Activated CD4-positive, alpha-beta memory T cell treated with anti-CD3 and anti-CD28 coated beads, Interleukin-2, amount 10 ng/mL, durations not matched to agents 7 days and 5 days (primary cell): Measurements from ENCODE around the gene ZNF561. TPM values are rescaled to one million over a fixed set of nuclear protein-coding genes. Genes with fewer than 3 reads are reported as not detected.
"Not testable (repeated sequence)": the region's sequence is repeated elsewhere in the genome, so short reads cannot be mapped to it uniquely, and the experiment has no call there.

Source experiments
- CTCF ChIA-PET: fragments of 350-600 bp; sonication (Branson Sonifier 250); formaldehyde crosslinking; loops from one replicate; lab custom pipeline; 2021; ENCODE audit warnings: antibody characterized with exemption, inconsistent platforms; lab: Charles Lee
- POLR2A ChIA-PET: fragments of 350-600 bp; sonication (Branson Sonifier 250); formaldehyde crosslinking; loops from one replicate; lab custom pipeline; 2021; ENCODE audit warnings: antibody characterized with exemption; lab: Charles Lee
- DNase-seq: peaks from one replicate; pipeline ENCODE4 v3.0.0-alpha.2; 2020
- H3K27ac Mint-ChIP-seq: one replicate; pipeline ENCODE4 v1.8.0; 2021; ENCODE audit warnings: mild to moderate bottlenecking, mixed read lengths
- H3K27me3 Mint-ChIP-seq: one replicate; pipeline ENCODE4 v1.8.0; 2021; ENCODE audit warnings: mixed read lengths
- H3K36me3 Mint-ChIP-seq: one replicate; pipeline ENCODE4 v1.8.0; 2021; ENCODE audit warnings: low read depth, mixed read lengths
- H3K4me1 Mint-ChIP-seq: one replicate; pipeline ENCODE4 v1.8.0; 2021; ENCODE audit warnings: mixed read lengths
- H3K4me3 Mint-ChIP-seq: one replicate; pipeline ENCODE4 v1.8.0; 2021; ENCODE audit warnings: mild to moderate bottlenecking, mixed read lengths
- H3K9me3 Mint-ChIP-seq: one replicate; pipeline ENCODE4 v1.8.0; 2021; ENCODE audit warnings: mixed read lengths
- total RNA-seq, 2 experiments: library from RNA; stranded (reverse); gene quantifications; one replicate each; pipeline ENCODE4 v1.2.3, GENCODE V29; 2021

Gene ZNF561
- total RNA-seq, 2 experiments from 2014 or later: 27.0 to 29.0 TPM

DNA sequence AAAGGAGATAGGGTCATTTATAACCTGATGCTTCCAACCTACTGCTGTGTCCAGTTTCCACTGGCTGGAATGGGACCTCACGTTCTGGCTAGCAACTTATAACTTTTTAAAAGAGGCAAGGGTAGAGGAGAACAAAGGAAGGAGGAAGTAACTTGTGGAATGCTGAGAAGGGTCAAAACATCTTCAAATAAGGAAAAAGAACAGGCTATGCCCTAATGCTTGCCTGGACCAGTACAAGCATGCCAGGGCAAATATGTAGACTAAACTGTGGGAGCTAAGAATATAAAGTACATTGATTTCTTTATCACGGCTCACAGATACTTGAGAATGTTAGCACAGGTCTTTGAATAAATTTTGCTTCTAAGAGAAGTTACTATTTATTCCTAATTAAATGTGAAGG, 1.5 kb upstream of the ZNF561 start:
- no peaks in the 10 kb centered on the region for H3K27me3 Mint-ChIP-seq
- POLR2A ChIA-PET: interaction anchor here (1.4 to 2.3 kb wide), 2 partner anchors 39 to 146 kb away, joined by 7 to 8 read pairs; partner anchors contain the start of genes ZNF121 and ZNF846
- H3K4me3 Mint-ChIP-seq: peak overlapping the region; percentile 29
- peaks cover 30% of the 10 kb centered on the region for H3K36me3 Mint-ChIP-seq
- DNase-seq: no peak
- peaks cover 8% of the 10 kb centered on the region for H3K9me3 Mint-ChIP-seq
- H3K4me1 Mint-ChIP-seq: peaks cover 22% of the 10 kb centered on the region
- no peak overlapping the region for H3K27ac Mint-ChIP-seq
- CTCF ChIA-PET: interaction anchor here (1.1 to 2.4 kb wide), 2 partner anchors 35 to 174 kb away, joined by 3 to 9 read pairs; no protein-coding TSS in a partner anchor

DNA sequence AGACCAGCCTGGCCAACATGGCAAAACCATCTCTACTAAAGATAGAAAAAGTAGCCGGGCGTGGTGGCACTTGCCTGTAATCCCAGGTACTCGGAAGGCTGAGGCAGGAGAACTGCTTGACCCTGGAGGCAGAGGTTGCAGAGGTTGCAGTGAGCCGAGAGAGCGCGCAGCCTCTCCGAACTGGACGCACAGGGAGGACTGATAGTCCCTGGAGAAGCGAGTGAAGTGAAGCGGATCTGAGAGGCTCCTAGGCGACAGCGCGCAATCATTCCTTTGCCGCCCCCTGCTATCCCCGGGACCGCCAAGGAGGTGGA, 233 bp downstream of the ZNF561 start:
- ChIA-PET CTCF (interaction anchor here (2.4 kb wide), 1 partner anchor 175 kb away, joined by 9 read pairs; no protein-coding TSS in a partner anchor), POLR2A (interaction anchor here (2.3 kb wide), 1 partner anchor 37 kb away, joined by 7 read pairs; the partner anchor contains the start of gene ZNF121)
- no peak for DNase-seq
- Mint-ChIP-seq H3K4me1 (peaks cover 20% of the 10 kb centered on the region), H3K36me3 (peaks cover 46% of the 10 kb centered on the region), H3K27ac (peak overlapping the region; percentile 94), H3K9me3 (peaks cover 11% of the 10 kb centered on the region), H3K27me3 (no peaks in the 10 kb centered on the region), H3K4me3 (peak overlapping the region; percentile 91)

DNA sequence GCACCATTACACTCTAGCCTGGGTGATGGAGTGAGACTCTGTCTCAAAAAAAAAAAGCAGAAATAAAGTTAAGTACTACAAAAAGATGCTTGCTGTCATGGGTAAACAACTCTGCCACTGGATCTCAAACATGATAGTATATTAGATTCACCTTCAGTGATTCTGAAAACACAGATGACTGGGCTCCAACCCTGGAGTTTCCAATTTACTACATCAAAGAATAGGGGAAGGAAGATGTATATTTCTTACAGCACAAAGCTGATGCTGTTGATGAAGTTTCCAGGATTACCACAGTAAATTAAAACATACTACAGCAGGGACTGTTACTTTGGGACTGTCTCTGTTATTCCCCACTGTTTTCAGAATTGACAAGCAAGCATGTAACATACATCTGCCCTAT, 5.2 kb downstream of the ZNF561 start:
- H3K9me3 Mint-ChIP-seq: peaks cover 21% of the 10 kb centered on the region
- DNase-seq: no peak
- H3K4me3 Mint-ChIP-seq: no peak overlapping the region
- H3K27me3 Mint-ChIP-seq: no peaks in the 10 kb centered on the region
- peaks cover 83% of the 10 kb centered on the region for H3K36me3 Mint-ChIP-seq
- POLR2A ChIA-PET: no interaction called here
- peaks cover 5% of the 10 kb centered on the region for H3K4me1 Mint-ChIP-seq
- CTCF ChIA-PET: no interaction called here
- H3K27ac Mint-ChIP-seq: no peak overlapping the region

DNA sequence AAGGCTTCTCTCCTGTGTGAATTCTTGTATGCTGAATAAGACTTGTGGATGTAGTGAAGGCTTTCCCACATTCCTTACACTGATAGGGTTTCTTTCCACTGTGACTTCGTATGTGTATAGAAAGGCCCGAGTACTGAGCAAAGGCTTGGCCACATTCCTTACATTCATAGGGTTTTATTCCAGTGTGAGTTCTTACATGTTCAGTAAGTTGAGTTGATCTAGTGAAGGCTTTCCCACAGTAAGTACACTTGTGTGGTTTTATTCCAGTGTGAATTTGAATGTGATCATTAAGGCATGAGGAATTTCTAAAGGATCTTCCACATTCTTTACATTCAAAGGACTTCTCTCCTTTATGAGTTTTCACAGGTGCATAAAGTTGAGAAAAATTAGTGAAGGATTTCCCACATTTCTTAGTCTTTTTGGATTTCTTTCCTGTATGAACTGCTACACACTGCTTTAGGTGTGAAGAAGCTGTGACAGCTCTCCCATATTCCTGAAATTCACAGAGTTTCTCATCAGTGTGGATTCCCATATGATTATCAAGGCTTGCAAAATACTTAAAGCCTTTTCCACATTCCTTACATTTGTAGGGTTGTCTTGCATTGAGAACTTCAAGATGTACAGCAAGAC, 10.4 kb downstream of the ZNF561 start:
- peaks cover 69% of the 10 kb centered on the region for H3K36me3 Mint-ChIP-seq
- ChIA-PET POLR2A (no interaction called here), CTCF (no interaction called here)
- no peak overlapping the region for H3K27ac Mint-ChIP-seq
- no peaks in the 10 kb centered on the region for H3K4me1 Mint-ChIP-seq
- H3K9me3 Mint-ChIP-seq: peaks cover 43% of the 10 kb centered on the region
- DNase-seq: no peak
- no peaks in the 10 kb centered on the region for H3K27me3 Mint-ChIP-seq
- H3K4me3 Mint-ChIP-seq: no peak overlapping the region

DNA sequence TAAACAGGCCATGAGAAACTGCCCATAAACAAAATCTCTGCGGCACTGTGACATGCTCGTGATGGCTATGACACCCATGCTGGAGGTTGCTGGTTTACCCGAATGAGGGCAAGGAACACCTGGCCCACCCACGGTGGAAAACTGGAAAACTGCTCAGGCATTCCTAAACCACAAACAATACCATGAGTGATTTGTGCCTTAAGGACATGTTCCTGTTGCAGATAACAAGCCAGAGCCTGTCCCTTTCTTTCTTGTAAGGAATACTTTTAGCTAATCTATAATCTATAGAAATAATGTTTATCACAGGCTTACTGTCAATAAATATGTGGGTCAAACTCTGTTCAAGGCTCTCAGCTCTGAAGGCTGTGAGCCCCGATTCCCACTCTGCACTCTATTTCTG, 12.1 kb downstream of the ZNF561 start:
- H3K9me3 Mint-ChIP-seq: peaks cover 46% of the 10 kb centered on the region
- H3K4me3 Mint-ChIP-seq: no peak overlapping the region
- H3K27ac Mint-ChIP-seq: no peak overlapping the region
- DNase-seq: no peak
- peaks cover 54% of the 10 kb centered on the region for H3K36me3 Mint-ChIP-seq
- H3K4me1 Mint-ChIP-seq: no peaks in the 10 kb centered on the region
- CTCF ChIA-PET: no interaction called here
- POLR2A ChIA-PET: no interaction called here
- H3K27me3 Mint-ChIP-seq: no peaks in the 10 kb centered on the region

DNA sequence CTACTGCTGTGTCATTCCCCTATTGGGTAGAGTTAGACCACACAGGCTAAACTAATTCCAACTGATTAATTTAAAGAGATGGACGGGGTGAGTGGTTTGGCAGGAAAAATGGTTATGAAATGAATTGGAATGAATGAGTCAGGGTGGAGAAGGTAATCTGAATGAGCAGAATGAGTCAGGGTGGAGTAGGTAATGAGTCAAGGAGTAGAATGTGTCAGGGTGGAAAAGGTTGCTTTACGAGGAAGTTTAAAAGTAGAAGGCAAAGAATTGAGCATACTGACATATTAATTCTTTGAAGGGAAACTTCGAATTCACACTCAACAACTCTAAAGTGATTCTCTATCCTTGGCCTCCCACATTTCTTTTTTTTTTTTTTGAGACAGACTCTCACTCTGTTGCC, 24.0 kb downstream of the ZNF561 start:
- Mint-ChIP-seq H3K4me1 (no peaks in the 10 kb centered on the region), H3K36me3 (peaks cover 12% of the 10 kb centered on the region), H3K27ac (no peak overlapping the region), H3K9me3 (peaks cover 18% of the 10 kb centered on the region), H3K27me3 (no peaks in the 10 kb centered on the region), H3K4me3 (no peak overlapping the region)
- no peak for DNase-seq
- POLR2A ChIA-PET: no interaction called here
- CTCF ChIA-PET: no interaction called here

DNA sequence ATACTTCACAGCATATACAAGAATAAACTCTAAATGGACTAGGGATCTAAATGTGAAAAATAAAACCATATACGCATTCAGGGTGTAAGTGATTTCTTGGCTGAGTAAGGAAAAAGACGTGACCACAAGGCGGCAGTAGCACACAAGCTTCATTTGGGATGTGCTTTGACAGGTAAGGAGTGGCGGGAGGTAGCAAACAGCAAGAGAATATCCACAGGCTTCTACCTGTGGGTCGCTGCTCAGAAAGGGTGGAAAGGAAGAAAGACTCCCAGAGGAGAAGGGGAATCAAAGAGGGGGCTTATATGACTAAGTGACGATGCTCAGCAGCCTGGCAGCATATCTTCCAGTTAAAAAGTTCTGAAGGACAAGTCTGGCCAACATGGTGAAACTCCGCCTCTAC, 34.3 kb downstream of the ZNF561 start:
- POLR2A ChIA-PET: no interaction called here
- Mint-ChIP-seq H3K36me3 (peaks cover 19% of the 10 kb centered on the region), H3K9me3 (peaks cover 4% of the 10 kb centered on the region), H3K4me3 (no peak overlapping the region), H3K27ac (no peak overlapping the region), H3K27me3 (peaks cover 2% of the 10 kb centered on the region), H3K4me1 (peaks cover 12% of the 10 kb centered on the region)
- CTCF ChIA-PET: interaction anchor here (0.8 to 1.7 kb wide), 4 partner anchors 33 to 276 kb away, joined by 3 to 6 read pairs (median 4); partner anchors contain the start of gene ZNF699
- DNase-seq: peak; percentile 78

DNA sequence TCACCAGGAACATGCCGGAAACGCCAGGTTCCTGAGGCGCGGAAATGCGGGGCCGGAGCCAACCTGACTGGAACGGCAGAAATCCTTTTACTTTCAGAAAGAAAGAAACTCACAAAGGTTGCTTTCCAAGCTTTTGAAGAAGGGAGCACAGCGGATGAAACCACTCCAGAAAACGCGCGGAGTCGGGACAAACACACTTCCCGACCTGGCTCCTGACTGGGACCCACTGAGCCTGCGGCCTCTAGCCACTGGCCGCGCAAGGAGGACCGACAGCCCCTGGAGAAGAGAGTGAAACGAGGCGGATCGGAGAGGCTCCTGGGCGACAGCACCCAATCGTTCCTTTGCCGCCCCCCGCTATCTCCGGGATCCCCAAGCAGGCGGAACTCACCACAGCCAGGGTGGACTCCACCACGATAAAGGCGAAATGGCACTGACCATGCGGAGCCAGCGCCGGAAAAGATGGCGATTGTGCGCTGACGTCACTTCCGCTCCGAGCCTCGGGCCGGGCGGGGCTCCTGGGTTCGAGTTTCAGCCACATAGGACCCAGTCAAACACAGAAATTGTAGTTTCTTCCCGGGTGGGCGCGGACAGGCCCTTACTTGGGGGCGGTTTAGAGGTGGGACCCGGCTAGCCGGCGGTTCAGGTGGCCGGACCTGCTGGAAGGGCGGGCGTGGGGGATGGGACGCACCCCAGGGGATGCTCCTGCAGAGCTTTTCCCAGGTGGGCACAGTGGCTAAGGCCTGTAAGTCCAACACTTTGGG, 36.8 kb downstream of the ZNF561 start, which contains the start of gene ZNF121:
Gene ZNF121 (minus strand): TSS at position 432 of the 761 bp plus-strand sequence. CDS start 16,407 bp downstream, outside the sequence.
- Mint-ChIP-seq H3K27me3 (peaks cover 2% of the 10 kb centered on the region), H3K36me3 (peaks cover 43% of the 10 kb centered on the region), H3K4me1 (peaks cover 24% of the 10 kb centered on the region), H3K9me3 (peaks cover 19% of the 10 kb centered on the region), H3K4me3 (peak within 1 kb of the TSS; percentile 89), H3K27ac (peak within 1 kb of the TSS; percentile 89)
- ChIA-PET CTCF (interaction anchor here (0.7 to 2.6 kb wide), 8 partner anchors 42 to 1860 kb away, joined by 3 to 8 read pairs (median 3); partner anchors contain the start of gene FBXL12), POLR2A (interaction anchor here (1.2 to 3.4 kb wide), 8 partner anchors 35 to 444 kb away, joined by 3 to 14 read pairs (median 3); partner anchors contain the start of genes FBXL12, ZNF266 and ZNF561)
- peak; percentile 85 for DNase-seq

DNA sequence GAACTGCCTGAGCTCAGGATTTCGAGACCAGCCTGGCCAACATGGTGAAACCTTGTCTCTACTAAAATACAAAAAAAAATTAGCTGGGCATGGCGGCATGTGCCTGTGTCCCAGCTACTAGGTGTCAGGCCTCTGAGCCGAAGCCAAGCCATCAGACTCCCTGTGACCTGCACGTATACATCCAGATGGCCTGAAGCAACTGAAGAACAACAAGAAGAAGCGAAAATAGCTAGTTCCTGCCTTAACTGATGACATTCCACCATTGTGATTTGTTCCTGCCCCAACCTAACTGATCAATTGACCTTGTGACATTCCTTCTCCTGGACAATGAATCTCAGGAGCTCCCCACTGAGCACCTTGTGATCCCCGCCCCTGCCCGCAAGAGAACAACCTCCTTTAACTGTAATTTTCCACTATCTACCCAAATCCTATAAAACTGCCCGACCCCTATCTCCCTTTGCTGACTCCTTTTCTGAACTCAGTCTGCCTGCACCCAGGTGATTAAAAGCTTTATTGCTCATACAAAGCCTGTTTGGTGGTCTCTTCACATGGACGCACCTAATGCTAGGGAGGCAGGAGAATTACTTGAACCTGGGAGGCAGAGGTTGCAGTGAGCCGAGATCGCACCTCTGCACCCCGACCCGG, 38.8 kb downstream of the ZNF561 start:
- Mint-ChIP-seq H3K4me3 (peak overlapping the region; percentile 59), H3K4me1 (peaks cover 32% of the 10 kb centered on the region), H3K36me3 (peaks cover 60% of the 10 kb centered on the region), H3K9me3 (peaks cover 31% of the 10 kb centered on the region)
- not testable (repeated sequence) for DNase-seq, H3K27me3 Mint-ChIP-seq, H3K27ac Mint-ChIP-seq
- CTCF ChIA-PET: interaction anchor here (0.7 to 1.7 kb wide), 2 partner anchors 377 to 1572 kb away, joined by 3 to 5 read pairs; no protein-coding TSS in a partner anchor
- POLR2A ChIA-PET: interaction anchor here (0.9 to 3.4 kb wide), 3 partner anchors 40 to 147 kb away, joined by 3 to 14 read pairs (median 7); partner anchors contain the start of genes ZNF266 and ZNF561

DNA sequence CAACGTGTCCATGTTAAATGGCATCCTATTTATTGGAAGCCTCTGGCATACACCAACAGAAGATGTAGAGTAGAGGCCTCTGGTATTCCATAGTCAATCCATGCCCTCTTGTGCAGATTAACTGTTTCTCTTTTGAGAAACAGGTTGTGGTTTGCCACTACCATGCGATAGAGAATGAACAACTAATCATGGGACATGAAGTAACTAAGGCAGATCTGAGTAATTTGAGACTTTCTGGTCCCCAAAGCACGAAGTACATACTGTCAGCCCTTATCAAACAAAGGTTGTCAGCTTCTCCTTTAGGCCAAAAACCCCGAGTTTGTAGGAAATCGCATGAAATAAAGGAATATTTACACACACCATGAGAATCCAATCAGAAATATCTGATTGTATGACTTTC, 40.3 kb downstream of the ZNF561 start:
- Mint-ChIP-seq H3K27ac (no peak overlapping the region), H3K4me3 (no peak overlapping the region), H3K4me1 (peaks cover 31% of the 10 kb centered on the region), H3K27me3 (no peaks in the 10 kb centered on the region), H3K36me3 (peaks cover 73% of the 10 kb centered on the region), H3K9me3 (peaks cover 44% of the 10 kb centered on the region)
- ChIA-PET CTCF (no interaction called here), POLR2A (no interaction called here)
- DNase-seq: no peak

DNA sequence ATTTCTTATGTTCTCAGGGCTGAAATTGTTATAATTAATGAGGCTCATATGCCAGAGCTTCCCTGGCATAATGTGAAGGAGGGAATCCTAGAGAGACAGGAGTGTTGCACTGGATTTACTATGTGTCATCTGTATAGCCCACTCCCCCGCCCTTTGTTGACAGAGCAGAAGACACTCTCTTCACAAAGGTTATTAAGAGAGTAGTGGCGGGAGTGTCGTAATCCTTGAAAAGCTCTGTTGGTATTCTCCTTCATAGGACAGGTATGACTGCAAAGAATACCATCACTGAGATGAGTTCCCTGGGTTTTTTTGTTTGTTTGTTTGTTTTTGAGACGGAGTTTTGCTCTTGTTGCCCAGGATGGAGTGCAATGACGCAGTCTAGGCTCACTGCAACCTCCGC, 50.8 kb downstream of the ZNF561 start:
- no peaks in the 10 kb centered on the region for H3K27me3 Mint-ChIP-seq
- H3K4me3 Mint-ChIP-seq: no peak overlapping the region
- ChIA-PET POLR2A (no interaction called here), CTCF (no interaction called here)
- peaks cover 96% of the 10 kb centered on the region for H3K36me3 Mint-ChIP-seq
- H3K27ac Mint-ChIP-seq: no peak overlapping the region
- no peak for DNase-seq
- no peaks in the 10 kb centered on the region for H3K4me1 Mint-ChIP-seq
- peaks cover 70% of the 10 kb centered on the region for H3K9me3 Mint-ChIP-seq

DNA sequence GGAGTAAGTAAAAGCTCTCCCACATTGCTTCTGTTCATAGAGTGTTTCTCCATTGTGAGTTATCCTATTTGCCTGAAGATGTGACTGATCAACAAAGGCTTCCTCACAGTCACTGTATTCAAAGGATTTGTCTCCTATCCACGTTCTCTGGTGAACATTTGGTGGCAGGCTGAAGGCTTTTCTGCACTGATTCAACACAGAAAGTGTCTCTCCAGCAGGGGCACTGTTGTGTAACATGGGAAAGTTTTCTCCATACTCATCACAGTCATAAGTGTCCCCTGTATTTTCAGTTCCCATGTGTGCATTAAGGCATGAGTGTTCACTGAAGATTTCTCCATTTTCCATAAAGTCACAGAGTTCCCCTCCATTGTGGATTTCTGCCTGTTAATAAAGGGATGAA, 54.3 kb downstream of the ZNF561 start:
- CTCF ChIA-PET: interaction anchor here (0.5 kb wide), 1 partner anchor 227 kb away, joined by 4 read pairs; no protein-coding TSS in a partner anchor
- Mint-ChIP-seq H3K4me3 (no peak overlapping the region), H3K27ac (no peak overlapping the region), H3K27me3 (no peaks in the 10 kb centered on the region), H3K9me3 (peaks cover 72% of the 10 kb centered on the region), H3K36me3 (peaks cover 94% of the 10 kb centered on the region), H3K4me1 (no peaks in the 10 kb centered on the region)
- no peak for DNase-seq
- POLR2A ChIA-PET: no interaction called here
